Liver (tissue), 3 donors: Measurements from ENCODE around the gene CDK13.

Experiments
- CTCF ChIP-seq: fragments of 150-350 bp; IDR thresholded peaks from 2 replicates; pipeline ENCODE4 v1.5.1; 2017; ENCODE audit warnings: improper control_type of control experiment, low read depth, low read length; ENCODE audit not compliant: missing input control
- JUND ChIP-seq, 2 donors: IDR thresholded peaks; 2 replicates each; pipeline ENCODE4 v1.6.1; 2016; ENCODE audit warnings: antibody characterized with exemption in 2 of 2
- REST ChIP-seq: IDR thresholded peaks from 2 replicates; pipeline ENCODE4 v1.6.1; 2016; ENCODE audit warnings: antibody characterized with exemption, mild to moderate bottlenecking
- RXRA ChIP-seq, 2 donors: IDR thresholded peaks; 2 replicates each; pipeline ENCODE4 v1.6.1; 2017 to 2018; ENCODE audit warnings: antibody characterized with exemption in 2 of 2, mild to moderate bottlenecking in 1 of 2
- donor health status: healthy.
- donor health status: healthy.

DNA sequence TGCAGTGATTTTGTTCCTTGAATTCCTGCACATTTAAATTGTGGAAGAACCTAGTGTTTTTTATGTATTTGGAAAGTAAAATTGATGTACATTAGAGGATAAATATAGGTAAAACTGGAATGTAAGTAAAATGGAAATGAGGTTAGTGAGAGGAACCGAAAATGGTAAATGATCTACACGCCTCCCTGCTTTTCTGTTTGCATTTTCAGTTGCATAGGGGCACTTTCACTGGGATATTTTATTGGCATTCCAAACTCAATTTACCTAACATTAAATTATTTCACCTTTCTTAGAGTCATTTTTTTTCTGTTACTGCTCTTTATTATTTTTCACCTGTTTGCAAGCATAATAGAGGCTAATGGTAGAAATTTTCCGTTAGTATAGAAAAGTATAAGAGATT lies 8.0 kb downstream of the CDK13 start:
- no peak for TF ChIP-seq JUND (IDR thresholded peaks at IDR 0.05)
- no peak for TF ChIP-seq RXRA (IDR thresholded peaks at IDR 0.05)
- no peak for TF ChIP-seq REST
- TF ChIP-seq CTCF: no peak
